Measurements from ENCODE around the gene GAS6.

DNA sequence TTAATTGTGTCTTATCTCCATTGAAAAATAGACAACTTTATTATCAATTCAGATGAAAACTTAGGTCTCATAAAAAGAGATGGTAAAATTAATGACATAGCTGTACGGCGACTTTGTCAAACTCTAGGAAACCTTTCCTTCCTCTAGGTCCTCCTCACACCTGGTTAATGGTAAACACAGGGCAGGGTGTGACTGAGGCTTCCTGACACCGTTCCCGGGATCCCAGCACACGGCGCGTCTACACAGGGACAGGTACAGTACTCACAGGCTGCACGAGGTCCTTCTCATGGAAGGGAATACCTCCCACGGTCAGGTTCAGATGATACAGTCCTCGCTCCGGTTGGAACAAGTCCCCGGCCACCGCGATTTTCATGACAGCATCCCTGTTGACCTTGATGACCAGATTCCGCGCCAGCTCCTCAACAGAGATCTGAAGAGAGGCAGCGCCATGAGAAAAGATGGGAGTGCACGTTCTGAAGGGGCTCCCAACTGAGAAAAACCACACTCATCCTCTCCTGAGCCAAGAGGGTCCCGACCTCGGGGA is 35.5 kb downstream of the GAS6 start:
- TF ChIP-seq POLR2A (IDR thresholded peaks at IDR 0.05; ENCODE audit: low read depth, low read length), result no peak
- TF ChIP-seq POLR2AphosphoS5 (IDR thresholded peaks at IDR 0.05; ENCODE audit: low read depth, low read length), result no peak
